Lung (tissue), 12 donors: ENCODE measurements around the gene NAB2. TPM values are rescaled to one million over a fixed set of nuclear protein-coding genes. Genes with fewer than 3 reads are reported as not detected.
A peak's percentile ranks its signal among the peaks of the same experiment; 100 is the strongest.

Experiments
- ATAC-seq: fragments of 200-7000 bp; cut with Tn5 transposase; one replicate; pipeline ENCODE4 v1.9.1; 2020; ENCODE audit warnings: moderate number of reproducible peaks; ENCODE audit not compliant: insufficient read depth, low FRiP score
- DNase-seq, 3 donors: peaks; one replicate each; pipeline ENCODE4 v3.0.0-alpha.2; 2013 to 2017
- H3K27ac ChIP-seq, 2 donors: one replicate each; pipeline ENCODE4 v1.5.1; 2013; ENCODE audit warnings: mild to moderate bottlenecking in 2 of 2, moderate library complexity in 2 of 2, control low read depth in 1 of 2, inconsistent platforms in 1 of 2, low read depth in 1 of 2, low read length in 1 of 2
- H3K27me3 ChIP-seq, 3 donors: one replicate each; pipeline ENCODE4 v1.5.1; 2013; ENCODE audit warnings: low read length in 2 of 3; ENCODE audit not compliant: control insufficient read depth in 3 of 3, insufficient read depth in 3 of 3
- H3K36me3 ChIP-seq, 4 donors: one replicate each; pipeline ENCODE4 v1.5.1; 2013; ENCODE audit warnings: low read length in 4 of 4, mild to moderate bottlenecking in 1 of 4, moderate library complexity in 1 of 4; ENCODE audit not compliant: control insufficient read depth in 4 of 4, insufficient read depth in 4 of 4
- H3K4me1 ChIP-seq, 5 donors: one replicate each; pipeline ENCODE4 v1.5.1; 2013; ENCODE audit warnings: low read length in 5 of 5, mild to moderate bottlenecking in 2 of 5, moderate library complexity in 1 of 5; ENCODE audit not compliant: control insufficient read depth in 5 of 5, insufficient read depth in 5 of 5
- H3K4me3 ChIP-seq: one replicate; pipeline ENCODE4 v1.5.1; 2013; ENCODE audit warnings: mild to moderate bottlenecking, control low read depth, moderate library complexity
- H3K9ac ChIP-seq, 2 donors: one replicate each; pipeline ENCODE4 v1.5.1; 2013; ENCODE audit warnings: low read length in 2 of 2, control low read depth in 1 of 2; ENCODE audit not compliant: insufficient read depth in 1 of 2
- H3K9me3 ChIP-seq, 4 donors: one replicate each; pipeline ENCODE4 v1.5.1; 2013; ENCODE audit warnings: low read length in 3 of 4, mild to moderate bottlenecking in 1 of 4, moderate library complexity in 1 of 4; ENCODE audit not compliant: control insufficient read depth in 4 of 4, insufficient read depth in 3 of 4
- WGBS, 2 donors: extraction: QIAGEN DNeasy Blood & Tissue Kit; methylation state at CpG; one replicate each; pipeline ENCODE4 v1.1.7; 2013; 5-methylcytosine and 5-hydroxymethylcytosine counted together
- polyA plus RNA-seq, 2 donors: library from polyadenylated mRNA; stranded (reverse); fragments of 200-250 nt; gene quantifications; one replicate each; pipeline ENCODE4 v1.2.1, GENCODE V29; 2013
- total RNA-seq, 2 donors: library from RNA; depleted of rRNA in 1 of 2; stranded (reverse); fragments of >200 nt in 1 of 2; gene quantifications; one replicate each; pipeline ENCODE4 v1.2.1, GENCODE V29; 2014 to 2021
- TF ChIP-seq, protein P1 (sequence below): IDR thresholded peaks from 2 replicates; pipeline ENCODE4 v1.5.1; 2012; ENCODE audit warnings: mild to moderate bottlenecking; ENCODE audit errors: control extremely low read depth, extremely low read depth
- donor health status: control.
- donor health status: control.
- donor health status: Bipolar disorder and iron deficiency.
- donor health status: healthy.
- donor health status: DM: yes; HTN: yes; CAD: no.

NAB2 gene
- total and polyA plus RNA-seq, 4 donors, result 16.7 to 51.3 (median 38.9) TPM

DNA sequence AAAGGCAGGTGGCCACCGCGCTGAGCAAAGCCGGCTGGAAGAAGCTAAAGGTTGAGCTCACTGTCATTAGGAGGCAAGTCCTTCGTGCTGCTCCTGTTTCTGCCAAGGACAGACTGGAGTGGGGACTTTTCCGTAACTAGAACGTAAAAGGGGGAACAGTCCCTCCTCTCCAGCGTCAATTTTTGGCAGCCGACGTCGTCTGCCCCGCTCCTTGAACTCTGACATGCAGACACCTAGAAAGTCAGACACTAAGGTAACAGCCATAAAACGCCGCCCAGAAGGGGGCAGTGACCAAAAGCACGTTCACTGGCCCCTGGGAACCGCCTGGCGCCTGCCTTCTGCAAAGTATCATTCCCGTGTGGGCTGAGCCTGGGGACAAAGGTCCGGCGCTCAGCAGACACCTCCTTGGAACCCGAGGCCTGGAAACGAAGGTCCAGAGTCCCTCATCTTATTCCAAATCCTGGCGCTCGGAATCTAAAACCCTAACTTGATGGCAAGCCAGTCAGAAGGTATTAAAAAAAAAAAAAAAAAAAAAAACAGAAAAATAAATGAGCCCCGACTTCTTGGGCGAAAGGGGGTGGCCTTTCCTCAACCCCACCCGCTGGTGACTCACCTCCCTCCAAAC, 38.3 kb downstream of the NAB2 start:
- ATAC-seq (peak; percentile 47), DNase-seq (peak; percentile 61 to 73 (median 63))
- WGBS, 2 donors, result 5 to 7% methylated on average over 24 to 26 of the region's 26 CpGs
- no peaks in the 10 kb centered on the region for H3K27me3 ChIP-seq
- peaks cover 0 to 35% (median 13%) of the 10 kb centered on the region in 5 donors for H3K4me1 ChIP-seq
- H3K36me3 ChIP-seq, result peaks cover 0 to 6% (median 0%) of the 10 kb centered on the region in 4 donors
- no peaks in the 10 kb centered on the region for H3K9me3 ChIP-seq
- TF ChIP-seq, protein P1, sequence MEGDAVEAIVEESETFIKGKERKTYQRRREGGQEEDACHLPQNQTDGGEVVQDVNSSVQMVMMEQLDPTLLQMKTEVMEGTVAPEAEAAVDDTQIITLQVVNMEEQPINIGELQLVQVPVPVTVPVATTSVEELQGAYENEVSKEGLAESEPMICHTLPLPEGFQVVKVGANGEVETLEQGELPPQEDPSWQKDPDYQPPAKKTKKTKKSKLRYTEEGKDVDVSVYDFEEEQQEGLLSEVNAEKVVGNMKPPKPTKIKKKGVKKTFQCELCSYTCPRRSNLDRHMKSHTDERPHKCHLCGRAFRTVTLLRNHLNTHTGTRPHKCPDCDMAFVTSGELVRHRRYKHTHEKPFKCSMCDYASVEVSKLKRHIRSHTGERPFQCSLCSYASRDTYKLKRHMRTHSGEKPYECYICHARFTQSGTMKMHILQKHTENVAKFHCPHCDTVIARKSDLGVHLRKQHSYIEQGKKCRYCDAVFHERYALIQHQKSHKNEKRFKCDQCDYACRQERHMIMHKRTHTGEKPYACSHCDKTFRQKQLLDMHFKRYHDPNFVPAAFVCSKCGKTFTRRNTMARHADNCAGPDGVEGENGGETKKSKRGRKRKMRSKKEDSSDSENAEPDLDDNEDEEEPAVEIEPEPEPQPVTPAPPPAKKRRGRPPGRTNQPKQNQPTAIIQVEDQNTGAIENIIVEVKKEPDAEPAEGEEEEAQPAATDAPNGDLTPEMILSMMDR, result peak; percentile 6
- peak overlapping the region; percentile 75 for H3K4me3 ChIP-seq
- peak overlapping the region in 1 of 2 donors; percentile 10 for H3K9ac ChIP-seq
- peak overlapping the region; percentile 82 to 98 for H3K27ac ChIP-seq

DNA sequence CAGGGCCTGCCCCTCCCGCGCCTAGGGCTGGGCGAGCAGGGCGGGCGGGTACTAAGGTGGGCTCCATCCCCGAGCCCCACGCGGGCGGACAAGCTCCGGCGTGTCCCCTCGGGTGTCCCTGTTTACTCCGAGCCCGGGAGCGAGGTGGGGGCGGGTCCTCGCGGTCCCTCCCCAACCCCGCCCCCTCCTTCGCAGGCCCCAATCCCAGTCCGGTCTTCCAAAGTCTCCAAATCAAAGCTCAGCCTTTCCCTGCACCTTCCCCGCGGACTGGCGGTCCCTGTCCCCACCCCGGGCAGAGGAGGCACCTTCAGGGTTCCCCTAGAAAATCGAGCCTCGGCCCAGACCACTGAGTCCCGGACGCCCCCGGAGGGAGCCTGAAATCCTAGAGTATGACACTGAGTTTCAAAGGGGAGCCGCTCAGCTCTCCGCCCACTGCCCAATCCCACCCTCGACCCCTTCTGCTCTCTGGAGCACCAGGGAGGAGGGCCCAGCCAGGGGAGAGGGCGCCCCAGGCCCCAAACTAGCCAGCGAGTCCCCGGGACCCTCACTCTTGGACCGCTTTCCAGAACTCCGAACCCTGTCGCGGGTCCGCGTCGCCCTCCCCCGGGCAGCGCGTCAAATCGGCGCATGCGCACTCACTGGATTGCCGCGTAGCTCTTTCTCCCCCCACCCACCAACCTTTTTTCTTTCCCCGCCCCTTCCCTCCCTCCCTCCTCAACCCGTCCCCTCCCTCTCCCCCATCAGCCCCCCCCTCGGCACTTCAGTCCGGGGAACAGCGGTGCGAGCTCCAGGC, 39.0 kb downstream of the NAB2 start, which contains the start of gene LRP1:
Gene LRP1, plus strand, starts transcription at position 758 of the 793 bp plus-strand sequence. CDS start 482 bp downstream, outside the sequence.
- H3K27ac ChIP-seq, result peak within 1 kb of the TSS; percentile 94 to 98
- DNase-seq, result peak; percentile 91 to 95 (median 92)
- WGBS, 2 donors, result 0% methylated on average over 51 to 57 of the region's 57 CpGs
- peak within 1 kb of the TSS; percentile 40 to 71 for H3K9ac ChIP-seq
- TF ChIP-seq, protein P1, result no peak
- H3K27me3 ChIP-seq, result no peaks in the 10 kb centered on the region
- H3K4me3 ChIP-seq, result peak within 1 kb of the TSS; percentile 75
- ATAC-seq, result peak; percentile 52
- peaks cover 0 to 42% (median 19%) of the 10 kb centered on the region in 5 donors for H3K4me1 ChIP-seq
- peaks cover 0 to 8% (median 0%) of the 10 kb centered on the region in 4 donors for H3K36me3 ChIP-seq
- no peaks in the 10 kb centered on the region for H3K9me3 ChIP-seq

DNA sequence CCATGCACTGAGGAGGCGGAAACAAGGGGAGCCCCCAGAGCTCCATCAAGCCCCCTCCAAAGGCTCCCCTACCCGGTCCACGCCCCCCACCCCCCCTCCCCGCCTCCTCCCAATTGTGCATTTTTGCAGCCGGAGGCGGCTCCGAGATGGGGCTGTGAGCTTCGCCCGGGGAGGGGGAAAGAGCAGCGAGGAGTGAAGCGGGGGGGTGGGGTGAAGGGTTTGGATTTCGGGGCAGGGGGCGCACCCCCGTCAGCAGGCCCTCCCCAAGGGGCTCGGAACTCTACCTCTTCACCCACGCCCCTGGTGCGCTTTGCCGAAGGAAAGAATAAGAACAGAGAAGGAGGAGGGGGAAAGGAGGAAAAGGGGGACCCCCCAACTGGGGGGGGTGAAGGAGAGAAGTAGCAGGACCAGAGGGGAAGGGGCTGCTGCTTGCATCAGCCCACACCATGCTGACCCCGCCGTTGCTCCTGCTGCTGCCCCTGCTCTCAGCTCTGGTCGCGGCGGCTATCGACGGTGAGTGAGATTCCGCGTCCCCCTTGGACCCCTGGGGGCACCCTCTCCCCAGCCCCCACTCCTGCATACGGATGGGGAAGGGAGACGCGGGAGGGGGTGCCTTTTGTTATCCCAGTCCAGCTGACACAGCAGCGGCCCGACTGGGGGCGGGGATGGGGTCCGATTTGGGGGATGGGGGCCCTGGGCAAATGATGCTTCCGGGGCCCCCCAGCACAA, 39.8 kb downstream of the NAB2 start:
- H3K9ac ChIP-seq, result peak overlapping the region in 1 of 2 donors; percentile 40
- no peak for ATAC-seq
- H3K4me3 ChIP-seq, result peak overlapping the region; percentile 54
- TF ChIP-seq, protein P1, result no peak
- no peaks in the 10 kb centered on the region for H3K27me3 ChIP-seq
- H3K4me1 ChIP-seq, result peaks cover 2 to 49% (median 24%) of the 10 kb centered on the region in 5 donors
- 6 to 8% methylated on average over 28 to 35 of the region's 35 CpGs for WGBS, 2 donors
- no peak for DNase-seq
- no peaks in the 10 kb centered on the region for H3K9me3 ChIP-seq
- H3K27ac ChIP-seq, result peak overlapping the region; percentile 24 to 83
- H3K36me3 ChIP-seq, result peaks cover 0 to 10% (median 0%) of the 10 kb centered on the region in 4 donors
